ENCODE measurements around the gene SLC45A3.

Gene SLC45A3

GRCh38 chr1:205658943-205659581, 21.2 kb downstream of the SLC45A3 start (continued):
- no peak for TF ChIP-seq ZNF132 (tag by site-specific recombination; IDR thresholded peaks at IDR 0.05; ENCODE audit: borderline replicate concordance)
- peak; percentile 48; the same call in 1 of the 2 replicates for TF ChIP-seq SCRT2 (tag by site-specific recombination; IDR thresholded peaks at IDR 0.05)
- no peak for TF ChIP-seq ZNF175 (tag by site-specific recombination; IDR thresholded peaks at IDR 0.05)
- no peak for TF ChIP-seq ZNF555 (tag by site-specific recombination; conservative IDR thresholded peaks at IDR 0.05)
- no peak for TF ChIP-seq ZNF664 (tag by site-specific recombination; IDR thresholded peaks at IDR 0.05)
- TF ChIP-seq OSR2 (tag by site-specific recombination; IDR thresholded peaks at IDR 0.05), result no peak
- TF ChIP-seq ZNF239 (tag by site-specific recombination; IDR thresholded peaks at IDR 0.05), result no peak
- TF ChIP-seq ATF2 (tag by site-specific recombination; IDR thresholded peaks at IDR 0.05; ENCODE audit: low read depth), result no peak
- TF ChIP-seq ZFP3 (tag by site-specific recombination; IDR thresholded peaks at IDR 0.05; ENCODE audit: low read depth), result no peak
- no peak for TF ChIP-seq KLF1 (tag by site-specific recombination; IDR thresholded peaks at IDR 0.05)
- TF ChIP-seq ZNF121 (tag by site-specific recombination; IDR thresholded peaks at IDR 0.05), result no peak
- peak; percentile 89 for TF ChIP-seq ZNF654 (tag by site-specific recombination; IDR thresholded peaks at IDR 0.05; ENCODE audit: low read depth)
- TF ChIP-seq ZNF184 (tag by site-specific recombination; IDR thresholded peaks at IDR 0.05), result no peak
- no peak for TF ChIP-seq ZBTB7A (tag by site-specific recombination; IDR thresholded peaks at IDR 0.05; ENCODE audit: low read depth)
- TF ChIP-seq ZNF777 (tag by site-specific recombination; IDR thresholded peaks at IDR 0.05; ENCODE audit: borderline replicate concordance), result no peak
- TF ChIP-seq ZFHX2 (tag by site-specific recombination; conservative IDR thresholded peaks at IDR 0.05), result peak; percentile 72
- TF ChIP-seq ZNF335 (tag by site-specific recombination; conservative IDR thresholded peaks at IDR 0.05), result peak; percentile 49
- no peak for TF ChIP-seq ZNF324 (tag by site-specific recombination; IDR thresholded peaks at IDR 0.05)
- no peak for TF ChIP-seq ZNF639 (tag by site-specific recombination; IDR thresholded peaks at IDR 0.05)
- no peak for TF ChIP-seq ZNF169 (tag by site-specific recombination; IDR thresholded peaks at IDR 0.05)
- TF ChIP-seq TCF7L2 (IDR thresholded peaks at IDR 0.05; ENCODE audit: borderline replicate concordance, low read depth, low read length), result no peak
- TF ChIP-seq GLI4 (tag by site-specific recombination; IDR thresholded peaks at IDR 0.05), result no peak
- TF ChIP-seq ZNF174 (tag by site-specific recombination; IDR thresholded peaks at IDR 0.05), result no peak
- TF ChIP-seq ZNF645 (tag by site-specific recombination; IDR thresholded peaks at IDR 0.05), result no peak
- no peak for TF ChIP-seq ZNF560 (tag by site-specific recombination; IDR thresholded peaks at IDR 0.05; ENCODE audit: borderline replicate concordance)
- TF ChIP-seq ZEB2 (tag by site-specific recombination; IDR thresholded peaks at IDR 0.05), result no peak
- no peak for TF ChIP-seq ZNF701 (tag by site-specific recombination; IDR thresholded peaks at IDR 0.05)
- TF ChIP-seq ZNF423 (tag by site-specific recombination; IDR thresholded peaks at IDR 0.05), result no peak
- no peak for TF ChIP-seq SP2 (tag by site-specific recombination; IDR thresholded peaks at IDR 0.05)
- TF ChIP-seq ZNF621 (tag by site-specific recombination; IDR thresholded peaks at IDR 0.05), result no peak
- no peak for TF ChIP-seq ZNF37A (tag by site-specific recombination; IDR thresholded peaks at IDR 0.05)
- TF ChIP-seq CTCF (tag by site-specific recombination; IDR thresholded peaks at IDR 0.05), result peak; percentile 87
- no peak for TF ChIP-seq ZBTB20 (tag by site-specific recombination; IDR thresholded peaks at IDR 0.05)
- TF ChIP-seq ZNF280C (tag by site-specific recombination; IDR thresholded peaks at IDR 0.05), result no peak
- no peak for TF ChIP-seq ZFP37 (tag by site-specific recombination; IDR thresholded peaks at IDR 0.05)
